ENCODE data around the gene SLC7A8. TPM values are rescaled to one million over a fixed set of nuclear protein-coding genes. Genes with fewer than 3 reads are reported as not detected.

Gene SLC7A8
- total RNA-seq, 2 experiments from 2014 or later, result 0.83 to 1.7 TPM

- Mint-ChIP-seq H3K9me3 (no peaks in the 10 kb centered on the region), H3K27ac (no peak overlapping the region), H3K27me3 (peaks cover 5% of the 10 kb centered on the region), H3K4me3 (no peak overlapping the region), H3K4me1 (ENCODE audit: low read depth) (peaks cover 6% of the 10 kb centered on the region), H3K36me3 (no peaks in the 10 kb centered on the region)
- intact Hi-C loops (cut with micrococcal nuclease), result no loop called here
- CTCF ChIA-PET, result no interaction called here
- POLR2A ChIA-PET, result no interaction called here
- DNase-seq, result no peak
Measured at GRCh38 chr14:23168246-23168645, 15.2 kb downstream of the SLC7A8 start.

- Mint-ChIP-seq H3K9me3 (no peaks in the 10 kb centered on the region), H3K36me3 (no peaks in the 10 kb centered on the region), H3K27me3 (peaks cover 5% of the 10 kb centered on the region), H3K4me1 (ENCODE audit: low read depth) (peaks cover 12% of the 10 kb centered on the region), H3K4me3 (no peak overlapping the region), H3K27ac (no peak overlapping the region)
- DNase-seq, result no peak
- CTCF ChIA-PET, result no interaction called here
- intact Hi-C loops (cut with micrococcal nuclease), result no loop called here
- POLR2A ChIA-PET, result no interaction called here
Measured at GRCh38 chr14:23167116-23167847, 16.2 kb downstream of the SLC7A8 start.

- Mint-ChIP-seq H3K27ac (no peak overlapping the region), H3K36me3 (no peaks in the 10 kb centered on the region), H3K9me3 (no peaks in the 10 kb centered on the region), H3K4me3 (no peak overlapping the region), H3K4me1 (ENCODE audit: low read depth) (peaks cover 17% of the 10 kb centered on the region), H3K27me3 (peaks cover 5% of the 10 kb centered on the region)
- intact Hi-C loops (cut with micrococcal nuclease), result no loop called here
- POLR2A ChIA-PET, result no interaction called here
- CTCF ChIA-PET, result interaction anchor here (2.3 kb wide), 1 partner anchor 44 kb away, joined by 10 read pairs; no protein-coding TSS in a partner anchor
- DNase-seq, result no peak
Measured at GRCh38 chr14:23164949-23165348, 18.5 kb downstream of the SLC7A8 start.

GRCh38 chr14:23164250-23164649, 19.2 kb downstream of the SLC7A8 start:
- H3K27ac Mint-ChIP-seq, result no peak overlapping the region
- H3K36me3 Mint-ChIP-seq, result no peaks in the 10 kb centered on the region
- intact Hi-C loops (cut with micrococcal nuclease), result no loop called here
- H3K27me3 Mint-ChIP-seq, result peaks cover 5% of the 10 kb centered on the region
- ChIA-PET POLR2A (no interaction called here), CTCF (interaction anchor here (1.1 to 2.3 kb wide), 2 partner anchors 12 to 43 kb away, joined by 3 to 10 read pairs; no protein-coding TSS in a partner anchor)
- peaks cover 17% of the 10 kb centered on the region for H3K4me1 Mint-ChIP-seq (ENCODE audit: low read depth)
- no peak for DNase-seq
- H3K4me3 Mint-ChIP-seq, result no peak overlapping the region
- H3K9me3 Mint-ChIP-seq, result no peaks in the 10 kb centered on the region

- ChIA-PET POLR2A (no interaction called here), CTCF (interaction anchor here (1.1 to 2.3 kb wide), 3 partner anchors 13 to 43 kb away, joined by 3 to 10 read pairs (median 3); no protein-coding TSS in a partner anchor)
- Mint-ChIP-seq H3K36me3 (no peaks in the 10 kb centered on the region), H3K4me3 (no peak overlapping the region), H3K27me3 (peaks cover 5% of the 10 kb centered on the region), H3K27ac (no peak overlapping the region), H3K4me1 (ENCODE audit: low read depth) (peaks cover 17% of the 10 kb centered on the region), H3K9me3 (no peaks in the 10 kb centered on the region)
- DNase-seq, result no peak
- intact Hi-C loops (cut with micrococcal nuclease), result no loop called here
Measured at GRCh38 chr14:23163830-23164229, 19.6 kb downstream of the SLC7A8 start.

- peaks cover 5% of the 10 kb centered on the region for H3K27me3 Mint-ChIP-seq
- intact Hi-C loops (cut with micrococcal nuclease), result no loop called here
- H3K36me3 Mint-ChIP-seq, result no peaks in the 10 kb centered on the region
- H3K4me3 Mint-ChIP-seq, result no peak overlapping the region
- no peak overlapping the region for H3K27ac Mint-ChIP-seq
- H3K9me3 Mint-ChIP-seq, result no peaks in the 10 kb centered on the region
- peaks cover 17% of the 10 kb centered on the region for H3K4me1 Mint-ChIP-seq (ENCODE audit: low read depth)
- ChIA-PET POLR2A (no interaction called here), CTCF (interaction anchor here (1.2 kb wide), 1 partner anchor 29 kb away, joined by 3 read pairs; no protein-coding TSS in a partner anchor)
- no peak for DNase-seq
Measured at GRCh38 chr14:23162800-23163199, 20.7 kb downstream of the SLC7A8 start.

GRCh38 chr14:23162005-23162404, 21.5 kb downstream of the SLC7A8 start:
- peaks cover 5% of the 10 kb centered on the region for H3K27me3 Mint-ChIP-seq
- intact Hi-C loops (cut with micrococcal nuclease), result no loop called here
- H3K4me1 Mint-ChIP-seq (ENCODE audit: low read depth), result peaks cover 17% of the 10 kb centered on the region
- no peaks in the 10 kb centered on the region for H3K36me3 Mint-ChIP-seq
- CTCF ChIA-PET, result interaction anchor here (0.9 to 1.2 kb wide), 3 partner anchors 11 to 41 kb away, joined by 3 to 6 read pairs (median 4); no protein-coding TSS in a partner anchor
- DNase-seq, result no peak
- no peak overlapping the region for H3K27ac Mint-ChIP-seq
- POLR2A ChIA-PET, result no interaction called here
- no peak overlapping the region for H3K4me3 Mint-ChIP-seq
- H3K9me3 Mint-ChIP-seq, result no peaks in the 10 kb centered on the region

- Mint-ChIP-seq H3K4me3 (no peak overlapping the region), H3K9me3 (no peaks in the 10 kb centered on the region), H3K4me1 (ENCODE audit: low read depth) (peaks cover 17% of the 10 kb centered on the region), H3K27me3 (no peaks in the 10 kb centered on the region), H3K27ac (no peak overlapping the region), H3K36me3 (no peaks in the 10 kb centered on the region)
- intact Hi-C loops (cut with micrococcal nuclease), result no loop called here
- POLR2A ChIA-PET, result no interaction called here
- DNase-seq, result no peak
- CTCF ChIA-PET, result interaction anchor here (1.2 kb wide), 2 partner anchors 25 to 40 kb away, joined by 4 to 6 read pairs; no protein-coding TSS in a partner anchor
Measured at GRCh38 chr14:23160924-23161522, 22.4 kb downstream of the SLC7A8 start.

- no peak for DNase-seq
- Mint-ChIP-seq H3K9me3 (no peaks in the 10 kb centered on the region), H3K27me3 (no peaks in the 10 kb centered on the region), H3K4me1 (ENCODE audit: low read depth) (peaks cover 23% of the 10 kb centered on the region), H3K36me3 (no peaks in the 10 kb centered on the region), H3K27ac (no peak overlapping the region), H3K4me3 (no peak overlapping the region)
- POLR2A ChIA-PET, result no interaction called here
- intact Hi-C loops (cut with micrococcal nuclease), result no loop called here
- CTCF ChIA-PET, result no interaction called here
Measured at GRCh38 chr14:23159532-23159931, 23.9 kb downstream of the SLC7A8 start.

GRCh38 chr14:23158779-23159178, 24.7 kb downstream of the SLC7A8 start:
- no peak overlapping the region for H3K27ac Mint-ChIP-seq
- no peaks in the 10 kb centered on the region for H3K9me3 Mint-ChIP-seq
- intact Hi-C loops (cut with micrococcal nuclease), result no loop called here
- H3K27me3 Mint-ChIP-seq, result peaks cover 3% of the 10 kb centered on the region
- ChIA-PET CTCF (interaction anchor here (1.0 to 1.2 kb wide), 2 partner anchors 9 to 28 kb away, joined by 3 to 4 read pairs; no protein-coding TSS in a partner anchor), POLR2A (no interaction called here)
- peaks cover 28% of the 10 kb centered on the region for H3K4me1 Mint-ChIP-seq (ENCODE audit: low read depth)
- no peaks in the 10 kb centered on the region for H3K36me3 Mint-ChIP-seq
- no peak for DNase-seq
- H3K4me3 Mint-ChIP-seq, result no peak overlapping the region

GRCh38 chr14:23154964-23155587, 28.4 kb downstream of the SLC7A8 start:
- POLR2A ChIA-PET, result interaction anchor here (0.6 kb wide), 1 partner anchor 1928 kb away, joined by 3 read pairs; no protein-coding TSS in a partner anchor
- H3K27me3 Mint-ChIP-seq, result peaks cover 3% of the 10 kb centered on the region
- H3K9me3 Mint-ChIP-seq, result no peaks in the 10 kb centered on the region
- peaks cover 13% of the 10 kb centered on the region for H3K4me1 Mint-ChIP-seq (ENCODE audit: low read depth)
- DNase-seq, result no peak
- H3K4me3 Mint-ChIP-seq, result no peak overlapping the region
- intact Hi-C loops (cut with micrococcal nuclease), result no loop called here
- CTCF ChIA-PET, result interaction anchor here (1.3 to 2.0 kb wide), 3 partner anchors 32 to 35 kb away, joined by 3 to 8 read pairs (median 4); no protein-coding TSS in a partner anchor
- H3K27ac Mint-ChIP-seq, result no peak overlapping the region
- H3K36me3 Mint-ChIP-seq, result no peaks in the 10 kb centered on the region

All from activated CD4-positive, alpha-beta memory T cell treated with anti-CD3 and anti-CD28 coated beads for 36 hours (primary cell).